22Rv1 (cell line): ENCODE results near the gene DAB1.

Source experiments
- CTCF ChIP-seq: fragments of 450-650 bp; IDR thresholded peaks from 2 replicates; pipeline ENCODE4 v1.5.1; 2017; ENCODE audit warnings: mild to moderate bottlenecking
- ZFX ChIP-seq: fragments of 450-650 bp; IDR thresholded peaks from 2 replicates; pipeline ENCODE4 v1.6.1; 2017; ENCODE audit warnings: antibody characterized with exemption, borderline replicate concordance

DNA sequence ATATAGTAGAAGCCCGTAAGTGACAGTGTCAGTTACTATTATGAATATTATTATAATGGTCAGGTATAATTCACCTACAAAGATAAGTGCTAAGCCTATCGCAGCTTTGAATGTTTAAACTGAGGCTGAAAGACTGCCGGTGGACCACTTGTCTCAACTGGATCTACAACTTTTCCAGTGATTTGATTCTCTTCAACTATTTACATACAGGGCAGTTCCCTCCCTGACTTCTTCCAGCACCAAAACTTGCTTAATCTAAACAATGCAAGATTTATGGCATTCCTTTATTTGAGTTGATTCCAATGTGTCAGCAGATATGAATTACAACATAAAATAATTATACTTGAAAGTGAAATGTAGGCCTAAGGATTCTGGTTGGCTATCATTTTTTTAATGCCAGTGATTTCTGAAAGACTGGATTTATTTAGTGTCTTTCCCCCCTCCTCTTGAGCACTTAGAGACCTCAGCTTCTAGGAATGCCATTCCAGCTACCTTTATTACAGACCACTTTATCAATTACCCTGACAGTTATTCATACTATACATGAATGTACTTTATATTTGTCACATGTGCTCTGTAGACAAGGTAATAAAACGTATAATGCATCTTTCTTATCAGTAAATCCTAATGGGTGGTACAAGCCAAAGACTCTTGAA, 304.8 kb downstream of the DAB1 start:
- TF ChIP-seq CTCF (no peak), ZFX (no peak)
